Natural killer cell treated with Interleukin-12 subunit alpha and Interleukin-12 subunit beta and Interleukin-15 and Interleukin-18, amount 100 ng/mL, for 72 hours (primary cell): ENCODE results near the gene OBSCN. TPM values are rescaled to one million over a fixed set of nuclear protein-coding genes. Genes with fewer than 3 reads are reported as not detected.

ENCODE experiments used
- ATAC-seq, 2 donors: fragments of 150-1000 bp; cut with Tn5 transposase in 1 of 2; sonication (Bioruptor Pico), chemical (Tn5 transposase) in 1 of 2; 2 replicates each; pipeline ENCODE4 v1.10.0; 2021
- DNase-seq: peaks from one replicate; pipeline ENCODE4 v3.0.0; 2022; ENCODE audit warnings: low spot score
- H3K27ac Mint-ChIP-seq, 2 donors: 1 replicate in 1 of 2; 2 replicates in 1 of 2; pipeline ENCODE4 v1.8.0; 2022; ENCODE audit warnings: mixed read lengths in 2 of 2, mild to moderate bottlenecking in 1 of 2, moderate library complexity in 1 of 2
- H3K27me3 Mint-ChIP-seq, 2 donors: 1 replicate in 1 of 2; 2 replicates in 1 of 2; pipeline ENCODE4 v1.8.0; 2022; ENCODE audit warnings: mixed read lengths in 2 of 2
- H3K36me3 Mint-ChIP-seq: one replicate; pipeline ENCODE4 v1.8.0; 2022; ENCODE audit warnings: mixed read lengths
- H3K4me1 Mint-ChIP-seq, 2 donors: 1 replicate in 1 of 2; 2 replicates in 1 of 2; pipeline ENCODE4 v1.8.0; 2022; ENCODE audit warnings: low read depth in 2 of 2, mixed read lengths in 2 of 2, mild to moderate bottlenecking in 1 of 2
- H3K4me3 Mint-ChIP-seq: one replicate; pipeline ENCODE4 v1.8.0; 2022; ENCODE audit warnings: mixed read lengths
- H3K9me3 Mint-ChIP-seq: 2 replicates; pipeline ENCODE4 v1.8.0; 2022; ENCODE audit warnings: mixed read lengths
- total RNA-seq, 2 donors: library from RNA; stranded (reverse); gene quantifications; one replicate each; pipeline ENCODE4 v1.2.3, GENCODE V29; 2022

The OBSCN gene
- total RNA-seq, 2 donors from 2014 or later, result 6.4 to 12.3 TPM

GRCh38 chr1:228308628-228309325 is 100.9 kb downstream of the OBSCN start:
- no peak overlapping the region for H3K4me3 Mint-ChIP-seq
- H3K27me3 Mint-ChIP-seq, result no peaks in the 10 kb centered on the region
- no peak for DNase-seq
- H3K27ac Mint-ChIP-seq, result no peak overlapping the region
- H3K9me3 Mint-ChIP-seq, result no peaks in the 10 kb centered on the region
- H3K4me1 Mint-ChIP-seq, result no peaks in the 10 kb centered on the region
- ATAC-seq, result no peak
- H3K36me3 Mint-ChIP-seq, result no peaks in the 10 kb centered on the region

GRCh38 chr1:228309326-228310067 is 101.7 kb downstream of the OBSCN start:
- ATAC-seq, result no peak
- no peaks in the 10 kb centered on the region for H3K27me3 Mint-ChIP-seq
- no peaks in the 10 kb centered on the region for H3K9me3 Mint-ChIP-seq
- no peak overlapping the region for H3K4me3 Mint-ChIP-seq
- no peaks in the 10 kb centered on the region for H3K4me1 Mint-ChIP-seq
- H3K36me3 Mint-ChIP-seq, result no peaks in the 10 kb centered on the region
- DNase-seq, result no peak
- H3K27ac Mint-ChIP-seq, result no peak overlapping the region

GRCh38 chr1:228310162-228310792 is 102.4 kb downstream of the OBSCN start:
- H3K27ac Mint-ChIP-seq, result no peak overlapping the region
- no peaks in the 10 kb centered on the region for H3K4me1 Mint-ChIP-seq
- DNase-seq (no peak), ATAC-seq (no peak)
- H3K9me3 Mint-ChIP-seq, result no peaks in the 10 kb centered on the region
- no peaks in the 10 kb centered on the region for H3K27me3 Mint-ChIP-seq
- H3K4me3 Mint-ChIP-seq, result no peak overlapping the region
- H3K36me3 Mint-ChIP-seq, result no peaks in the 10 kb centered on the region

GRCh38 chr1:228311091-228311490 is 103.2 kb downstream of the OBSCN start:
- Mint-ChIP-seq H3K36me3 (no peaks in the 10 kb centered on the region), H3K4me3 (no peak overlapping the region), H3K4me1 (no peaks in the 10 kb centered on the region), H3K27ac (no peak overlapping the region), H3K27me3 (no peaks in the 10 kb centered on the region), H3K9me3 (no peaks in the 10 kb centered on the region)
- ATAC-seq (no peak), DNase-seq (no peak)

- DNase-seq (peak; percentile 35), ATAC-seq (no peak)
- Mint-ChIP-seq H3K4me1 (no peaks in the 10 kb centered on the region), H3K27me3 (no peaks in the 10 kb centered on the region), H3K27ac (no peak overlapping the region), H3K4me3 (no peak overlapping the region), H3K36me3 (no peaks in the 10 kb centered on the region), H3K9me3 (no peaks in the 10 kb centered on the region)
Measured at GRCh38 chr1:228312136-228312764, 104.4 kb downstream of the OBSCN start.

GRCh38 chr1:228313536-228314277 is 105.9 kb downstream of the OBSCN start:
- no peaks in the 10 kb centered on the region for H3K36me3 Mint-ChIP-seq
- no peak for ATAC-seq
- no peaks in the 10 kb centered on the region for H3K4me1 Mint-ChIP-seq
- no peaks in the 10 kb centered on the region for H3K9me3 Mint-ChIP-seq
- no peak overlapping the region for H3K4me3 Mint-ChIP-seq
- DNase-seq, result peak; percentile 53
- H3K27ac Mint-ChIP-seq, result no peak overlapping the region
- H3K27me3 Mint-ChIP-seq, result no peaks in the 10 kb centered on the region

GRCh38 chr1:228314315-228314657 is 106.4 kb downstream of the OBSCN start:
- ATAC-seq (no peak), DNase-seq (peak; percentile 29)
- no peaks in the 10 kb centered on the region for H3K4me1 Mint-ChIP-seq
- H3K4me3 Mint-ChIP-seq, result no peak overlapping the region
- H3K36me3 Mint-ChIP-seq, result no peaks in the 10 kb centered on the region
- no peaks in the 10 kb centered on the region for H3K27me3 Mint-ChIP-seq
- no peak overlapping the region for H3K27ac Mint-ChIP-seq
- H3K9me3 Mint-ChIP-seq, result no peaks in the 10 kb centered on the region

GRCh38 chr1:228314658-228315483 is 107.0 kb downstream of the OBSCN start:
- DNase-seq (peak; percentile 22), ATAC-seq (no peak)
- H3K36me3 Mint-ChIP-seq, result no peaks in the 10 kb centered on the region
- no peak overlapping the region for H3K27ac Mint-ChIP-seq
- H3K9me3 Mint-ChIP-seq, result no peaks in the 10 kb centered on the region
- no peaks in the 10 kb centered on the region for H3K4me1 Mint-ChIP-seq
- H3K27me3 Mint-ChIP-seq, result no peaks in the 10 kb centered on the region
- no peak overlapping the region for H3K4me3 Mint-ChIP-seq

- Mint-ChIP-seq H3K9me3 (no peaks in the 10 kb centered on the region), H3K4me3 (no peak overlapping the region), H3K27me3 (no peaks in the 10 kb centered on the region), H3K36me3 (no peaks in the 10 kb centered on the region), H3K4me1 (no peaks in the 10 kb centered on the region), H3K27ac (no peak overlapping the region)
- DNase-seq (no peak), ATAC-seq (no peak)
Measured at GRCh38 chr1:228315484-228315944, 107.7 kb downstream of the OBSCN start.

- no peaks in the 10 kb centered on the region for H3K9me3 Mint-ChIP-seq
- DNase-seq (peak; percentile 60), ATAC-seq (no peak)
- H3K36me3 Mint-ChIP-seq, result no peaks in the 10 kb centered on the region
- H3K27me3 Mint-ChIP-seq, result no peaks in the 10 kb centered on the region
- no peak overlapping the region for H3K4me3 Mint-ChIP-seq
- no peak overlapping the region for H3K27ac Mint-ChIP-seq
- H3K4me1 Mint-ChIP-seq, result no peaks in the 10 kb centered on the region
Measured at GRCh38 chr1:228315945-228316588, 108.2 kb downstream of the OBSCN start.

- H3K27ac Mint-ChIP-seq, result no peak overlapping the region
- no peaks in the 10 kb centered on the region for H3K27me3 Mint-ChIP-seq
- no peaks in the 10 kb centered on the region for H3K36me3 Mint-ChIP-seq
- ATAC-seq (no peak), DNase-seq (peak; percentile 23)
- no peaks in the 10 kb centered on the region for H3K9me3 Mint-ChIP-seq
- no peaks in the 10 kb centered on the region for H3K4me1 Mint-ChIP-seq
- H3K4me3 Mint-ChIP-seq, result no peak overlapping the region
Measured at GRCh38 chr1:228316589-228317387, 108.9 kb downstream of the OBSCN start.

- Mint-ChIP-seq H3K27me3 (no peaks in the 10 kb centered on the region), H3K9me3 (no peaks in the 10 kb centered on the region), H3K27ac (no peak overlapping the region), H3K4me1 (no peaks in the 10 kb centered on the region), H3K4me3 (no peak overlapping the region), H3K36me3 (no peaks in the 10 kb centered on the region)
- peak; percentile 48 for DNase-seq
- ATAC-seq, result no peak
Measured at GRCh38 chr1:228317411-228317828, 109.6 kb downstream of the OBSCN start.
